ENCODE results near the gene DUS1L. TPM values are rescaled to one million over a fixed set of nuclear protein-coding genes. Genes with fewer than 3 reads are reported as not detected.

Gene DUS1L
- total RNA-seq = 98.0 TPM

DNA sequence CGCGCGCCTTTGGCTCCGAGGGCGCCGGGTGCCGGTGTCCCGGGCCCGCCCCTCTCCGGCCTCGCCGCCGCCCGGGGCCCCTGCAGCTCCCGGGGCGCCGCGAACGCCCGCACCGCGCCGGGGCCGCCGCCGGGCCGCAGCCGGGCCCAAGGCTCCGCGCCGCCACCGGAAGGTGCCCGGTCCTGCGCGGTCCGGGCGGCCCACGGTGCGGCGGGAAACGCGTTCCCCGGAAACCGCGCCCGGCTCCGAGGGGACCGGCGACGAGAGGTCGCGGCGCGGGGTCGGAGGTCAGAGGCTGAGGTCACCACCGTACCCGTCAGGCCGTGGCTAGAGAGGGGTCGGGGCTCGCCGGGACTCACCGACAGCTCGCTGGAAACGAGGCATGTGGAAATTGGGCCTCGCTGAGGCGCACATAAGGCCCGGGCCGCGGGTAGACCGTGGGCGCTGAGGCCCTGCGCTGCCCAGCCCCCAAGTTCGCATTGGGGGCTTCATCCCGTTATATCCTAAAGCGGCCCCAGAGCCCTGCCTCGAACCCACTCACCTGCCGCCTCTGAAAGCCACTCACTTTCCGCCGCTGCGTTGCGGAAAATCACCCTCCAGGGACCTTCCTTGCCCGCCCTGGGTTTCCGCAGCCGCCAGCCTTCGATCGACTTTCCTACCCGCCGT lies at the start of gene DUS1L:
Gene DUS1L, minus strand, starts transcription at position 167 of the 666 bp plus-strand sequence. CDS start 745 bp downstream, outside the sequence.
- peak; percentile 51 to 61 (median 55) for DNase-seq (ENCODE audit: low read depth in 2 of 3, low spot score in 2 of 3)

DNA sequence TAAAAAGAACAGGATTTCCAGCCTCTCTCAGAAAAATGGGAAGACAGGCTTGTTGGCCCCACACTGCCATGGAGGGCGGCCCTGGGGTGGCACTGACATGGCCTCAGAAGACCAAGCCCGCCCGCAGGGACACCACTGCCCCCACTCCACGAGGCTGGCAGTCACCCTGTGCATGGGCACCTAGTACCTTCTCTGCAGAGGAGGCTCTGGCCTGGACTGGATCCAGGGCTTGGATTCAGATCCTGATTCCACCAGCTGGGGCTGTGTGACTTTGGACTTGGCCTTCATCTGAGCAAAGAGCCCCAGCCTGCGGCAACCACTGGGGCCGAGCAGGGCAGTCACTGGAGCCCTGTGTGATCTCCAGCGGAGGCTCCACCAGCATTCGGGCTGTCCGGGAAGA lies 49.3 kb upstream of the DUS1L start:
- DNase-seq (ENCODE audit: low read depth in 2 of 3, low spot score in 2 of 3) = no peak

DNA sequence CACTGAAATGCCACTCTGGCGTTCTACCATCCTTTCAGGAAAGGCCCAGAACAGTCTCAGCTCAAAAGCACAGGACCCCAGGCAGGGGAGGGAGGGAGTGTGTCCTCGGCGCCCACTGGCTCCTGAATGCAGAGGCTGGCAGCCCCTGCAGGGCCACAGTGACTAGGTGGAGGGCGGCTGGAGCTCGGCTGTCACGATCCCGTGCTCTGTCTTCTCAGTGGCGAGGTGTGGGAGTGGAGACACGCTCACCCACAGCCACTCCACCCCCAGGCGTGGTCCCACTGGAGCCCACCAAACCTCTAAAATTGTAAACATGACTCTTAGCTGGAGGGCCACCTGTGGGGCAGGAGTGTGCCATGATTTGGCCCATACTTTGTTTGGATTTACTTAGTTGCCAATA lies 48.8 kb upstream of the DUS1L start:
- DNase-seq (ENCODE audit: low read depth in 2 of 3, low spot score in 2 of 3) = no peak

DNA sequence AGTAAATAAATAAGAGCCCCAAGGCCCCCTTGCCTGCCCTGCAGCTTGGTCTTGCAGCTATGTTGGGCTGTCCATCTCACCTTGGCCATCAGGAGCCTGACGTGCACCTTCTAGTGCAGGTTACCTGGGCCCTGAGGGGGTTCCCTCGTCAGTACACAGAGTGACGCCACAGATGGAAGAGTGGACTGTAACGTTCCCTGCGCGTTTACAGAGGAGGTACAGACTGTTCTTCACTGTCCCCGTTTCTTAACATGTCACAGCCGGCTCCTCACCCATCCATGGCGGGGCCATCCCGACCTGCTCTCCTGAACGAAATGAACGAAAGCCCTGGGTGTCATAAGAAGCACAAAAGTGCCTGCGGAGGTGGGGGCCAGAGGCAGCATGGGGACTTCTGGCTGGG lies 48.3 kb upstream of the DUS1L start:
- no peak for DNase-seq (ENCODE audit: low read depth in 2 of 3, low spot score in 2 of 3)

DNA sequence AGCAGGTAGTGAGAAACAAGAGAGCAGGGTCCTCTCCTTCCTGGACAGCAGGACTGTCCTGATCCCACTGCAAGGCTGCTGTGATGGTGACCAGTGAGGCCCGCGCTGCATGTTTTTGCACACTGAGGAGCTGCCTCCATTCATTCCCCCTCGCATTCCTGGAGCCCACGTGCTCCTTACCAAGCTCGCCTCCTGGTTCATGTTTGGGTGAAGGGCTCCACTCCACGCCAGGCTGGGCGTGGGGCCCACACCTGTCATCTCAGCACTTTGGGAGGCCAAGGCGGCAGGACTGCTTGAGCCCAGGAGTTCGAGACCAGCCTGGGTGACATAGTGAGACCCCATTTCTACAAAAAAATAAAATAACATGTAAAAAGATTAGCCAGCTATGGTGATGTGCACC lies 47.8 kb upstream of the DUS1L start:
- DNase-seq (ENCODE audit: low read depth in 2 of 3, low spot score in 2 of 3) = no peak

DNA sequence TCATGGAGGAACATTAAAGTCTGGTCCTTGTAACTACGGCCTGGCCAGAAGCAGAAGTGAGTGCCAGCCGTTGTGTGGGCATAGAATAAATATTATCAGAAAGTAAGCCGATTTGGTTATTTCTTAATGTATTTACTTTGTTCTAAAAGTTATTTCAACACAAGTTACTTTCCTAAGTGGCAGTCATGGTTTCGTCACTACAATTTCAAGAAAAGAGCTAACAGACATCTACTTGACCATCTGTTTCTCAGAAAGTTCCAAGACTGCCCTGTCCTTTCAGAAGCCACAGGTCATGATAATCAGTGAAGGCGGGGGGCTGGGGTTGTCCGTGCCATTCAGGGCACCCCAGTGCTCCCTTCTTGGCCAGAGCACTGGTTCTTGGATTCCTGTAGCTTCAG lies 47.3 kb upstream of the DUS1L start:
- DNase-seq (ENCODE audit: low read depth in 2 of 3, low spot score in 2 of 3) = no peak

DNA sequence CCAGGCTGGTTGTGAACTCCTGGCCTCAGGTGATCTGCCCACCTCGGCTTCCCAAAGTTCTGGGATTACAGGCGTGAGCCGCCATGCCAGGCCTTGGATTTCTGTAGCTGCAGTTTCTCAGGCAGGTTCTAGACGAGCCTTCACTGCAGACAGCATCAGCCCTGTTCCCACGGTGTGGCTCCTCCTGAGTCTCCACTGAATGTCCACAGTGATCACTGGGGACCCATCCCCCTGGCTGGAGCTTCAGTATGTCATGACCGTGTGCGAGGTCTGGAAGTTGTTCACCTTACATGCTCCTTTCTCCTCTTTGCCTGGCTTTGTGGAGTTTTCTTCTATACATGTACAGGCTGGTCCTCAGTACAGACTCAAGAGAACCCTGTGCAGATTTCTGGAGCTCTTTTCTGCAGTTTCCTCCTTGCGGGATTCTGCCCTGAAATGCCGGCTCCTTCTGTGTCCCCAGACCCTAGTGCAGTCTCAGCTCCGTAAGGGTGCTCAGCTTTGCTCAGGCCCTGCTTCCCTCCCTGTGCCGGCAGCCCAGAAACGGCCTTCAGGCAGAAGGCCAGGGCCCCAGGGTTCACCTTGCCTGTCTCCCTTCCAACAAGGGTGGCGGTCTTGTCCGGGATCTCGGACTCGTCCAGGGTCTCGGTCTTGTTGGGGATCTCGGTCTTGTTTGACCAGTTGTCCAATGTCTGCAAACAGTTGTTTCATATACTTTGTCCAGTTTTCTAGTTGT lies 46.7 kb upstream of the DUS1L start:
- no peak for DNase-seq (ENCODE audit: low read depth in 2 of 3, low spot score in 2 of 3)

DNA sequence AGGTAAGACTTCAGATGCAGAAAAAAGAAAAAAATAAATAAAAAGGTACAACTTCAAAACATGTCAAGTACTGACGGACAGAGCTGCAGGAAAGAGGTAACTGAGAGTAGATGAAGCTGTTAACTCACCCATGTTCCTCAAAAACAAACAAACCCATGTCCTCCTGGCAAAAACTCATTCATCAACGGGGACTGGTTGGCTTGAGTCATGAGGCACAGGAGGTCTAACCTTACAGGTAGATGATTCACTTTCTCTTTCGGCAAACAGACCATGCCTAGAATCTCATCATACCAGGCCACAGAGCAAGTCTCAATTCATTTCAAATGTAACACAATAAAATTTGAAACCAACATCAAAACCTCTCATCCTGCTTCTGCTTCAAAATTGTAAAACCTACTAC lies 44.7 kb upstream of the DUS1L start:
- no peak for DNase-seq (ENCODE audit: low read depth in 2 of 3, low spot score in 2 of 3)

DNA sequence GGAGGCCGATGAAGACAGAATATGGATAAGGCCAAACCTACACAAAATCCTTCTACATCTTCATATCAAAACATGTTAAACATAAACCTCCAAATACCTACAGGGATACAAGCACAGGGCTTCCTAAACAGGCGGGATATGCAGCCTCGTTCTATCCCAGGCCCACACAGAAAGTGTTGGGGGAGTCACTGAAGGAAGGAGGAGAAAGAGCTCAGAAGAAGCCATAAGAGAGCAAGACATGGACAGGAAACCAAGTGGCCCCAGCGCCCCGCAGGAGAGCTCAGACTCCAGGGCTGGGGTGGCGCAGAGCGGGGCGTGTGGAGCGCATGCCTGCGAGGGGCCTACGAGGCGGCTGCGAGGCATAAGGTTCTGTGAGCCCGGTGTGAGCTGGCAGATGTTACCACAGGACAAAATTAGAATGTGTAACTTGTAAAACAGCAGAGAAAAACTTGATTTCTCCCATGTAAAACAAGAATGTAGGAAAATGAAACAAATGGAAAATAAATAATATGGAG lies 43.4 kb upstream of the DUS1L start:
- DNase-seq (ENCODE audit: low read depth in 2 of 3, low spot score in 2 of 3) = no peak

DNA sequence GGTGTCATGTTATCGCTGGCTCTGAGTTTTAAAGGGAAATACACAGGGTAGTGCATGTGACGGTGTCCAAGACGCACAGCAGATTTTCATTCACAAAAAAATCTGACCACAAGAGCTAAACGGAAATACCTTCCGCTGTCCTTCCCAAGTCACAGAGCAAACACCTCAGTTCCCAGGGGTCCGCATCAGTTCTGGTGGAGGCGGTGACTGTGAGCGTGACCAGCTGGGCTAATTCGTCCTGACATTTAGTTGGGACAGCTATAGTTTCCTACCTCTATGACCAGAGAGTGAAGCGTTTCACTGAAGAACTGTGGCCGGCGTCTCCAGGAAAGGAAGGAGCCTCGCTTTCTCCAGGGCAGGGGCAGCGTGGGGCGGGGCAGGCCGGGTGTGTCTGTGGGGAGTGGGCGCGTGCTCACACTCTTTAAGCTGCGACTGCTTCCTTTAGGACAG lies 42.9 kb upstream of the DUS1L start:
- DNase-seq (ENCODE audit: low read depth in 2 of 3, low spot score in 2 of 3) = no peak

DNA sequence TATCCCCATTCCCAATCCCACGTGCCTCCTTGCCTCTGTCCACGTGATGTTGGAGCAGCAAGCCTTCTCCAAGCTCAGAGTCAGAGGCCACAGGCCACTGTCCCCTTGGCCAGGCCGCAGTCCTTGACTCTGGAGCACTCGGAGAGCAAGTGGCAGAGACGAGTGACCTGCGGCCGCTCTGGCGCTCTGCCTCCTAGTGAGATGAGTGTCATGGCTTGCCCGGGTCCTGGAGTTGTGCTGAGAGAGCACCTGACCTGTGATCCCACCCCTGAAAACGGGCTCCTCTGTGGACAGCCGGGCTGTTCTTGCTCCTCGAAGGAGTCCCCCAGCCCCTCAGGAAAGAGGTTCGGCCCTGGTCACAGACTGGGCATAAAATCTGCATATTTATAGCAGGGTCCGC lies 42.4 kb upstream of the DUS1L start:
- no peak for DNase-seq (ENCODE audit: low read depth in 2 of 3, low spot score in 2 of 3)

DNA sequence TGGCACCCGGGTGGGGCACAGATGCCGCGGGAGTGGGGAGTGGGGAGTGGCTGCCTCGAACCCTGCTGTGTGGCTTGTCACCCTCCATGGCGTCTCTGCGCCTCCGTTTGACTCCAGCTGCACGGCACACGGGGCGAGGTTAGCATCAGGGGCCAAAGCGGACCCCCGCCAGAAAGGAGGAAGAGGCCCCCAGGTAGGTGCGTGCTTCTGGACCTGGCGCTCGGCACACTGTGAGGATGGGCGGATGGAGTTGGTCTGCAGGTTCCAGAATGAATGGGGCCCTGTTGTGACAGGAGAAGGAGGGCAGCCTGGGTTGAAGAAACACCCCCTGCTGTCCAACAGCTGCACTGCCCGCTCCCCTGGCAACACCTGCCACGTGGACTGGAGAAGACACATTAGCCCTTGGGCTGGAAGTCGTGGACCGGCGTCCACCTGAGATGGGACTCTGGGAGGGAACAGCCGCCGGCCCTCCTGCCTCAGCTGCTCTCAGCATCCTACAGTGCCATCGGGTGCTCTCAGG lies 41.8 kb upstream of the DUS1L start:
- peak in 2 of 3 donors; percentile 20 to 39 for DNase-seq (ENCODE audit: low read depth in 2 of 3, low spot score in 2 of 3)

DNA sequence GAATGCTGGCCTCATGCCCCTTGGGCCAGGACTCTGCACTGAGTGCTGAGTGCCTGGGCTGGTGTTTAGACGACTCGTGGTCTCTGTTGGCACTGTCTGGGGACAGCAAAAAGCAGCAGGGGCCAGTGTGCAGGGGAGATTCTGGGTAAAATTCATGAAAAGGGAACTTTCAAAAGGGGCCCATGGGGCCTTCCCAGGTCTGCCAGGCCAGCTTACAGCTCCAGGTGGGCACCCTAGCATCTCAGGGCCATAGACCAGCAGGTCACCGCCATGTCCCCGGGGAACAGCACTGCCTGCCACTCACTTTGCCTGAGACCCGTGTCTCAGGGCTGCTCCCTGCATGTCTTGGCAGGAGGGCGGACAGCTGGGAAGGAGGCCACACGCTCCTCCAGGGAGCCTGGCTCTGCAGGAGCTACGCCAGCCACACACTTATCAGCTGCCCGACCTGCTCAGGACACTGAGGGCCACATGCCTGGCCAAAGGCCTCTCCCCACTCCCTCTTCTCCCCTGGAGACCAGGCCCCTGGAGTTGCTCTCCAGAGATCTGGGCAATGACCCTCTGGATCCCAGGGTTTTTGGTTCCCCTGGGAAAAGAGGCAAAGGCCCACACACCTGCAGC lies 41.2 kb upstream of the DUS1L start:
- DNase-seq (ENCODE audit: low read depth in 2 of 3, low spot score in 2 of 3) = peak in 1 of 3 donors; percentile 14

DNA sequence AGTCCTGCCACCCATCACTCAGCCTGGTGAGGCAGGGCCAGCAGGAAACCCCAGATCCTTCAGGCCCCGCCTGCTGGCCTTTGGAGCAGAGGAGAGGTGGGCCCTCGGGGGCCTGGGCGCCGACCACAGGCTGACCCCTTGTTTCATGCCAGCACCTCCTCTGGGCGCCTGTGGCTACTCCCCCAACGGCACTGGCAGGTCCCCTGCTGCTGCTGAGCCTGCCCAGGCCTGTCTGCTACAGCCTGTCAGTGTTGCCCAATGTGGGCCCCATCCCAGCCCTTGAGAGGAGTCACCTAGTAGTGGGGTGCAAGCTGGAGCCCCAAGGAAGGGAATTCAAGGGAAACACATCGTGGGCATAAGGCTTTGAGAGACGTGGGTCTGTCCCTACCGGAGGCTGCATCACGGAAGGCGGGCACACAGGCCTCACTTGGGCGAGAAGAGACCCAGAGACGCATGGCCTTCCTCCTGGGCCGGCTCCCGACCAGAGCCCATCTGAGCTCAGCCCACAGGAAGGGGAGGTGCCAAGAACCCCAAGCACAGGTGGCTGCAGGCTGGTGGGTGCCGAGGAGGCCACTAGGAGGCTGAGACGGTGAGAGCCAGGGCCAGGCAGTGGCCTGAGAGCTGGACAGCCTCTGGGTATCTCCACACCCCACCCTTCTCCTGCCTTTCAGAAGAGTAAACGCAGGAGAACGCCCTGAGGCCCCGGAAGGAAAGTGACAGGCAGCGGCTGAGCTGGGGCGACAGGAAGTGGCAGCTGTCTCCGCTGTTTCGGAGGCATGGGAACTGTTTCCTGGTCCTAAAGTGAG lies 40.5 kb upstream of the DUS1L start:
- peak in 2 of 3 donors; percentile 60 to 76 for DNase-seq (ENCODE audit: low read depth in 2 of 3, low spot score in 2 of 3)

DNA sequence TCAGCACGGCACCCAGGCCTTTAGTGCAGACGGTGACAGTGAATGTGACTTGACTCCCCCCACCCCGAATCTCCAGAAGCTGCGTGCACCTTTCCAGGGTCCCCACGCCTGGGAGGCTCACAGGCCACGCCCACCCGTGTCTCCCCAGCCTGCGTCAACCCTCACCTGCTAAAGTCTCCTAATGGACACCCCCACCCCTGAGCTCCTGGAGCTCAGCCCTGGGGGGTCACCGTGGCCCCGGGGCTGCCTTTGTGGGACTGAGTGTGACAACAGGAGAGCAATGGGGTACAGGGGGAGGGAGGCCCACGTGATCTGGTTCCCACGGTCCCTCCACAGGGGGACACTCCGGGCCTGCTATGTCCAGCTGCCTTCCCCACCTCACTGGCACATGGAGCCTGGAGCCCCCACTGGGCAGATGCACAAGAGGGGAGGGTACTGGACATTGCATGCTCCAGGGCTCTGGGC lies 39.8 kb upstream of the DUS1L start:
- no peak for DNase-seq (ENCODE audit: low read depth in 2 of 3, low spot score in 2 of 3)

DNA sequence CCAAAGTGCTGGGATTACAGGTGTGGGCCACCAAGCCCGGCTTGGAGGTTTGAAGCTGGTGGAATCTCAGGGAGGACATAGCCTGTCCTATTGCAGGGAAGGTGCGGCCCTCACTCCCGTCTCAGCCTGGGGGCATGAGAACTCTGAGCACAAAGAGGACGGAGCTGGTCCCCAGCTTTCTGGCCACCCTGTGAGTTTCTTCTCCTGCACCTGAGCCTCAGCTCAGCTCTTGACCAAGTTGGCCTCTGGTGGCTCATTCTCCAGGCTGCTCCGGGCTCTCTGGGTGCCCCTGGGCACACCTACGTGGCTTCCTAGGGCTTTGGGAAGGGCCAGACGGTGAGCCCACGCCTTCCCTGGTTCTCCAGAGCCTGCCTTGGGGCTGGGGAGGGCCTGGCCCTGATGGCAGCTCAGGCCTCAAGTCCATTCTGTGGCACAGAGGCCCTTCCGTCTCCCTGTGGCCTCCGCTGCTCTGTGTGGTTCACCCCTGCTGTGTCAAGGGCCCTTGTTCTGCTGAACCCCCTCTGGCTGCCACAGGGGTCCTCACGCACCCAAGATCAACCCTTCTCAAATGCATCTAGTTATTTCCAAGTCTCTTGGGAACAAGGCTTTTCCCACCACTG lies 39.3 kb upstream of the DUS1L start:
- no peak for DNase-seq (ENCODE audit: low read depth in 2 of 3, low spot score in 2 of 3)

DNA sequence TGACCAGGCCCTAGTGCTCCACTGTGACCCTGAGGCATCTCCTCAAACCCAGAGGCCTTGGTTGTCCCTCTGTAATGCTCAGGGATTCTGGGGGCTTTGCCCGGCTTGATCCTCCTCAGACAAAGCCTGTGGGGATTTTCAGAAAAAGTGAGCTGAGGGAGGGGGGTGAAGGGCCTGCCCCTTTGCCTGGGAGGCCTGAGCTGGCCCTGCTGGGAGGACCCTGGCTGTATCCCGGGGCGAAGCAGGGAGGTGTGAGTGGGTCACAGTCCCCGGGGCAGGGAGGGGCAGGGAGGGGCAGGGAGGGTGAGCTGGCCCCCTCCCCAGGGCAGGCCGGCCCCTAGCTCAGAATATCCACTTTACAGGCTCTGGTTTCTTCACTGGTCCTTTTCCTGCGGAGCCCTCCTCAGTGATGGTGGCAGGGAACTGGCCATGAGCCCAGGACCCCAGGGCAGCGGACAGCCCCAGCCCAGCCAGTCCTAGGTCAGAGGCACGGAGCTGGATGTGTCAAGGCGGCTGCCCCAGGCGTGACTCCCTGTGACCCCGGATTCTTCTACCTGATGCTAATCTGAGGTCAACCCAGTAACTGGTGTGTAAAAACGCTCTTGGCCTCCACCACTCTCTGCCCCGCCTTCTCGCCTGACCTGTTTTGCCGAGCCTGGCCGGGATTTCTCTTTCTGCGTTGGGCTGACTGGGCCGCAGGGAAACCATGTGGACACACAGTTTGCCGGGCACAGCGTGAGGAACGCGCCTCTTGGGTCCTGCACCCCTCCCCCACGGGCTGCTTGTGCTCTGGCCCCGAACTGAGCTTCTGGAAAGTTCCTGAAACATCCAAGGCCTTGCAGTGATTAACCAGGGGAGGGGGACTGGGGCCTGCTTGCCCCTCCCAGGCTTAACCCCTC lies 38.2 kb upstream of the DUS1L start:
- DNase-seq (ENCODE audit: low read depth in 2 of 3, low spot score in 2 of 3) = no peak

DNA sequence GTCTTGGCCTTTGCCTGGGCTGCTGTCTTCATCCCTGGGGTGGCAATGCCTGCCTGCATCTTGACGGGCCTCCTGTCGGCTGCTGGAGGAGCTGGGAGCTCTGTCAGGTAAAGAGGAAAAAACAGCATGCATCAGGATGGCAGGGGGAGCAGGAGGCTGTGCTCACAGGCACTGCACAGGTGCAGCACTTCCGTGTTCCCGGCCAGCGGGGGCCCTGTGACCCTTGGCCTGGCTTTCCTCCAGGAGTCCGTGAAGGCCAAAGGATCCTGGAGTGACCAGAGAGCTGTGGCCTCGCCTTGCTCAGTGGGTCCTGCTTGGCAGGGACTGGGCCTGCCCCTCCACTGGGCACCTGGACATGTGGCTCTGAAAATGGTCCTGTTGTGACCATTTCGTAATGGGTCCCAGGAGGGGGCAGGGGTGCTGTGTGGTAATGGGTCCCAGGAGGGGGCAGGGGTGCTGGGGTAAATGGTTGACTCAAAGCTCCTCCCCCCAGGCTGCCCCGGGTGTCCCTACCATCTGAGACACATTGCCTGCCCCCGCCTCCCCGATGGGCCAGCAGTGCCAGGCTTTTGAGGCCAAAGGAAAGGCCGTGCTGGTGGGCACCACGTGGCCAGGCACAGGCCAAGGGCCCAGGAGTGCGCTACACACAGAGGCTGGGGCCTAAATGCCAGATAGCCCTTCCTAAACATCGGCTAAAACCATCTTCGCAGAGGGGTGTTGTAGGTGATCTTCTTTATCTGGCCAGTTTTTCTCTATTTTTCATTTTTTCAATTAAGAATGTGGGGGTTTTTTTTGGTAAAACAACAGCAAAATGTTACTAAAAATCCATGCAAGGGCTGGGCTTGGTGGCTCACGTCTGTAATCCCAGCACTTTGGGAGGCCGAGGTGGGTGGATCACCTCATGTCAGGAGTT lies 36.4 kb upstream of the DUS1L start:
- DNase-seq (ENCODE audit: low read depth in 2 of 3, low spot score in 2 of 3) = no peak
